Endometrial microvascular endothelial cells (primary cell): ENCODE measurements around the gene ABTB2. TPM values are rescaled to one million over a fixed set of nuclear protein-coding genes. Genes with fewer than 3 reads are reported as not detected.

ENCODE experiments used
- in situ Hi-C: cut with HindIII; loops from 2 replicates; pipeline ENCODE4 v1.10.0; 2017; ENCODE audit warnings: low sequenced_read_pairs, low pct_unique_long_range_greater_than_20kb; ENCODE audit errors: inconsistent ontology term
- total RNA-seq: library from RNA; depleted of rRNA; stranded (reverse); fragments of >200 nt; gene quantifications from one replicate; pipeline ENCODE4 v1.2.3, GENCODE V29; 2015; ENCODE audit errors: inconsistent ontology term

The ABTB2 gene
- total RNA-seq, 1 donor from 2014 or later, result 0.09 TPM

DNA sequence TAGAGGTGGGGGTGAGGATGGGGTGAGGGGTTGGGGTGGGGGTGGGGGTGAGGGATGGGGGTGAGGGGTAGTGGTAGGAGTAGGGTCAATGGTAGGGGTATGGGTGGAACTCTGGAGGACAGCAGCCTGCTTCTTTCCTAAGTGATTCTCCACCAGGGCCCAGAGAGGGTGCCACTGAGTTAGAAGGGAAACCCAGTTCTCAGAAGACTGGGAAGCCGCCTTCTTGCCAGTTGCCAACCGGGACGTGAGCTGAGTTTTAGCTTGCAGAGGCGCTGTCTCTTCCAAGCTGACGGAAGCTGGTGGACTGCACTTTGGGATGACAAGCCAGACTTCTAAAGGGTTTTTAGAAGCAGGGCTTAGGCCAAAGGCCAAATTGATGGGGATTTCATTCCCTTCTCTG, 148.0 kb downstream of the ABTB2 start:
- in situ Hi-C loops, result no loop called here

DNA sequence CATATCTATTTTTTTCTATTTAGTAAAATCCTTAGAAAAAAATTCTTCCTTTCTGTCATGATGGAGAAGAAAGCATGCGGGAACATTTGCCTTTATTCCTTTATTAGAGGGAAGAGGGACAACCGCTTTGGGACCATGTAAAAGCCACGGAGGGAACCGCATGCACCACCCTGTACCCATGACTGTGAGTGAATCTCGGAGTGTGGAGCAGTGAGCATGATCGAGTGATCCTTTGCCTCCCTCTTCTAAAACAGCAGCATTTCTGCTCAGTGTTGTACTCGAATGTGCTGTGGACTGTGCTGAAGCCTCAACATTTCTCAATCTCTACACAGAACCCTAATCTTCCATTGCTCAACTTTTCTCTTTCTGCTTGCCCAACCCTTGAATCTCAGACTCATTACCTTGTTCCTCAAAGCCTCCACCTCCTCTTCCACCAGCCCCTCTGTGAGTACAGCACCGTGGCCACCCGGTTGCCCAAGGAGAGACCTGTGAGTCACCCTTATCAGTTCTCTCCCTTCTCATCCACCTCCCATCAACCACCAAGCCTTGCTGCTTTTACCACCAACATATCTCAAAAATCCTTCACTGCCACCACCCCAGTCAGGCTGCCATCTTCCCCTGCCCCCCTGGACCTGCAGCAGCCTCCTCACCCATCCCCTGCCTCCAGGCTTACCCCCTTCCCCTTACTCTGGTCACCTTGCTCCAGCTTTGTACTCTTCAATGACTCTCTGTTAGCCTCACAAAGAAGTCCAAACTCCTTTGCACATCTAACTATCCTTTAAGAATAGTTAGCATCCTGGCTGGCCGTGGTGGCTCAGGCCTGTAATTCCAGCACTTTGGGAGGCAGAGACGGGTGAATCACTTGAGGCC, 149.3 kb downstream of the ABTB2 start:
- in situ Hi-C loops, result no loop called here

DNA sequence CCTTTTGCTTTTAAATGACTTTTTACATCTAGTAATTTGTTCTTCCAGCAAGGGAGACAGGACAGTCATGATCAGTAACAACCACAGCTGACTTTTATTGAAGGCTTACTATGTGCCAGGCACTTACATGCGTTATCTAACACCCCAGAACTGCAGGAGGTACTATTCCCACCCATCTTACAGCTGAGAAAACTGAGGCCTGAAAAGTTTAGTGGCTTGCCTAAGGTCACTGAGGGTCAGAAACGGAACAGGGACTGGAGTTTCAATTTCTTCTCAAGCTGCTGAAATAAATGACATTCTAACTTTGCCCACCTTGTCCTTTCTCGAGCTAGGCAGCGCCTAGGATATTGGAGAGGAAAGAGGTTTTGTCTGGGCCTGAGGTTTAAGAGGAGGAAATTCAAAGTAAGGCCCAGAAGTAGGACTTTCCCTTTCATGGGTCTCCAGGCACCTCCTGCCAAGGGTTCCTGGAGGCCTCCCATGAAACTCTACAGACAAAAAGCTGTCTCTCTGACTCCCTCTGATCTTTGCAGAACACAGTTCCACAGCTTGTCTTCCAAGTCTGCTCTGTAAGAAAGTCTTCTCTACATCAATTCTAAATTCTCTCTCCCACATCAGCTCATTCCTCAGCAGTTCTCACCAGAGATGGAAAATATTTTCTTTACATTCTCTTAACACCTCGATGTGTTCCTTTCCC, 150.2 kb downstream of the ABTB2 start:
- in situ Hi-C loops, result no loop called here

DNA sequence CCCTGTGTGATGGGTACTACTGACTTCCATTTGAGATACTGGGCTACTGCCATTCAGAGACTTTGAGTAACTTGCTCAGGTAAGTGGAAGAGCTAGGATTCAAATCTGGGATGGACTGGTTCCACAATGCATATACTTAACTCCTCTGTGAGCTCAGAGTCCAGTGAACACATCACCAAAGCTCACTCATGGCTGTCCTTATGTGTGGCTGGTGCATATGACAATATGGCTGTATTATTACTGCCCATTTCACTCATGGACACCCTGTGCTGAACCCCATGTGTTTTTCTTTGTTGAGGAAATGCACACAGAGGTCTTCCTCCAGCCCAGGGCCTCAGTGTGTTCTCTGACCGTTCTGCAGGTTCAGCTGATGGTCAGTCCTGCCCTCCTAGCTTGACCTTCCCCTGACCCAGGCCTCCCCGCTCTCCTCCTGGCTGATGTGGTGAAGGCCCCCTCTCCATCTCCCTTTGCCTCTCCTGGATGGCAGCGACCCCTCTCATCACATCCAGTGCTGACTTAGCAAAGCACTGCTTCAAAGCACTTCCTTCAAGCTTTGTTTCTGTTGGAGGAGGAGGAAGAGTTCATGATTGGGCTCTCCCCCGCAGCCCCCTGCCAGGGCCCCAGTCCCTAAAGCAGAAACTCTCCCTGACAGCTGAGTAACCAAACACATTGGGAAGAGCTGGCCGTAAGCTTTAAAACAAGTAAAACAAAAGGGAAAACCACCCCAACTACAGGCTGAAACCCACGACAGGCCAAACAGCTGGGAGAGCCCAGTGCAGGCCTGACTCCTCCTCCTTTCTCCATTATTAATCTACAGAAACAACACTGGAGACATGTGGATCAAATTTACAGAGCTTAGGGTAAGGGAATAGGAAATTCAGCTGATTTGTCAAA, 151.2 kb downstream of the ABTB2 start:
- in situ Hi-C loops, result no loop called here

DNA sequence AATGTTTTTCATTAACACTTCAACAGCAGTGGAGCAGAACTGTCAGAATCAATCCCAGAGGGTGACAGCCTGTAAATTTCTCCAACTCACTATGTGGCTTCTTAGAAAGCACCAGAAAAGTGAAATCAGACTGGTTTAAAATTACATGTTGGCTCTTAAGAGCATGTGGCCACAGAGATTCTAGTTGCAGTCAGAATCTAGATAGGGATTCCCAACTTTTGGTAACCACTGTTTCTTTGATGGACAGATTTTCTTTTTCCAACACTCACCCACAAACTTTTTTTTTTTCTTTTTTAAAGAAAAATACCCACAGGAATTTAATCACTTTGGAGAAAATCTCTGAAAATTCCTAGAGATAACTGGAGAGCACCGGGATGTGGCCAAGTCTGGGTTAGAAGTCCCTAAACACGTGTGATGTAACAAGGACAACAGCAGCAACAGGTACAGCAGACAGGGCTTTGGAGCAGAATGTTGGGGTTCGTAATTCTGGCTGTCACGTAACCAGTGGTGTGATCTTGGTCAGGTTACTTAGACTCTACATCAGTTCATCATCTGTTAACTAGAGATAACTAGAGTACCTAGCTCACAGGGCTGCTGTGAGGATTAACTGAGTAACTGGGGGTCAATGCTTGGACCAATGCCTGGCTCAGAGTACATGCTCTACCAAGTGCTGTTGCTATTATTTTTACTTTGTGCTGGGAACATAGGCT, 152.3 kb downstream of the ABTB2 start:
- in situ Hi-C loops, result no loop called here

DNA sequence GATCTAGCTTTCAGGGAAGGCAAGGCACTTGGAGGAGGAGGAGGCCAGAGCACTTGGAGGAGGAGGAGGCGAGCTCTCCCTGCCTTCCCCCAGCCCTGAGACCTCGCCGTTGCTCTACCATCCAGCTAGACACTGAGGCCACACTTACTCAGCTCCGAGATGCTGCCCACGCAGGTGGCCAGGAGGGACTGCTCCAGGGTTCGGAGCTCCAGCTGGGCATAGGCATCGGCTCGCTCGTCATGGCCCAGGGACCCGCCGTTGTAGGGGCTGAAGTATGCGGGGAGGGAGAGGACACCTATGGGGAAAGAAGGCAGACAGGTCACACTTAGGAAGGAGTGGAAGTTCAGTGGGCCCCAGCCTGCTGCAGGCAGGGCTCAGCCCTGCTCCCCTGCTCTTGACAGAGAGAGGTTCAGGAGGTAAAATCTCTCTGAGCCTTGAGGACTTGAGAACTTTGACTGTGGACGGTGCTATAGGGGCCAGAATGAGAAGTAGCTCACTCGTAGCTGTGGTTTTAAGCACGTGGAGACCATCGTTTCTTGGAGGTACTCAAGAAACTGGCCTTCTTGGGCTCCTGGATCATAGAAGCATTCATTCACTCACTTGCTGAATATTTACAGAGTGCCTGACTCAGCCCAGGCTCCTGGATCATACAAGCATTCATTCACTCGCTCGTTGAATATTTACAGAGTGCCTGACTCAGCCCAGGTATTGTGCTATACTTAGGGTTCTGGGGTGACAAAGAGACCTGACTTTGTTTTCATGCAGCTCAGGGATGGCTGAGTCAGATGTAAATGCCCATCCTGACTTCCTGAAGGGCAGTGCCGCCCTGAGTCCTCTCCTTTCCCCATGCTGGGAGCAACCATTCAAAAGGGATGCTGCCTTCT, 153.2 kb downstream of the ABTB2 start:
- in situ Hi-C loops, result no loop called here

DNA sequence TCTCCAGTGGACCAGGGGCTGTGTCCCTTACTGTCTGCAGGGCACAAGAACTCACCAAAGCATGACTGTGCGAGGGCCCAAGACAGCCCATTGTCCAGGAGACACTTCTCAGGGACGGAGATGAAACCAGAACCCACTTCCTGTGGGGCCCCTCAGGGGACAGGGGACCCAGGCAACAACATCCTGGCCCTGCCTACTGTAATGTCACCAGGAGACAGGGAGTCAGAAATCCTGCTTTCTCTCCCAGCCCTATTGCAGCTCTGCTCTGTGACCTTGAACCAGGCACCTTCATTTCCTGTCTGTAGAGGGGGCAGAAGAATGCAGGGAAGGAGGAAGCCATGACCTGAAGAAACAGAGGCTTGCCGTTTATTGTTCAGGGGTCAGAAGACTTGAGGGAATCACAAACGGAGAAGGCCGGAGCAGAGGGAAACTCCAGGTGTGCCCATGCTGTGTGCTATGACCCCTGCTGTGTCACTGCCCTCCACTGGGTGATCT, 154.4 kb downstream of the ABTB2 start:
- in situ Hi-C loops, result no loop called here

DNA sequence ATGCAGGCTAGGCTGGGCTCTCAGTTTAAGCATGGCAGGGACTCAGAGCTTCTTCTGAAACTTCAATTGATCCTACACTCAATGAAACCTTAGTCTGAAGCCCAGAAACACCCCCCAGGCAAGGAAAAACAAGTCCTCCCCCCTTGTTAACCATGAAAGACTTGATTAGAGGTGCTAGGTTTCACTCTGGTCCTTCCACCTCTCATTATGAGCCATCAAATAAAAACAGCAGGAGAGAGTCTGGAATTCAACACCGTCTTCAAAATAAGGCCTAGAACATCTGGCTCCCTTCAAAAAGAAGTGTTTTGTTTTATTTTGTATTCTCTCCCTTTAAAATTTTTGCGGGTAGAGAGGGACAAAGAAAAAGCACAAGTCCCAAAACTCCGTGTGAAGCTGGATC, 156.7 kb downstream of the ABTB2 start:
- in situ Hi-C loops, result no loop called here

DNA sequence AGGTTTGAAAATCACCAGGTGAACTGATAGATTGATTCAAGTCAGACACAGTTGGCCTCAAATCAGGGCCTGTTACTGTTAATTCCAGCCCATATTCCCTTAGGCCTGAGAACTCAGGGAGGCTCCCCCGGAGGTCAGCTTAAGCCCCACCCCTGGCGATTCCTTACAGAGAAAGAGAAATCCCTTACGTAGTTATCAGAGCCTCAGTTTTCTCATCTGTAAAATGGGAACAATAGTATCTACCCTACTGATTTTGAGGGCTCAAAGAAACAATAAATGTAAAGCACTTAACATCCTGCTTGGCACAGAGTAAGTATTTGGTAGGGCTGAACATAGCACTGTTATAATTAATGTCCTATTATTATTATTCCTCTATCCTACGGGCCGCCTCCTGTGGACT, 158.3 kb downstream of the ABTB2 start:
- in situ Hi-C loops, result no loop called here

DNA sequence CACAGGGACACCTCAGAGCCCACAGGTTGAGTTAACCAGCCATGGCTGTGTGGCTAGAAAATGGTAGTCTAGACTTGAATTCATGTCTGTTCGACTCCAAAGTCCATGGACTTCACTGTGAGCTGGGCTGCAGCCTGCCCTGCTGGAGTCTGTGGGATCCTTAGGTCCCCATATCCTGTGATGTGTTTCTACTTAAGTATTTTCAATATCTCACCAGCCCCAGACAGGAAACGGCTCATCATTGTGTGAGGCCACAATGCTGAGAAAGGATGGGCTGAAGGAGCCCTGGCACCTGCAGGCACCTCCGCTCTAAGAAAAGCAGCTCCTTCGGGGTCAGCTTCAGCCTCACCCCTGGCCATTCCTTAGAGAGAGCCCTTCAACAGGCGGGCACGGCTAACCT, 159.3 kb downstream of the ABTB2 start:
- in situ Hi-C loops, result no loop called here

DNA sequence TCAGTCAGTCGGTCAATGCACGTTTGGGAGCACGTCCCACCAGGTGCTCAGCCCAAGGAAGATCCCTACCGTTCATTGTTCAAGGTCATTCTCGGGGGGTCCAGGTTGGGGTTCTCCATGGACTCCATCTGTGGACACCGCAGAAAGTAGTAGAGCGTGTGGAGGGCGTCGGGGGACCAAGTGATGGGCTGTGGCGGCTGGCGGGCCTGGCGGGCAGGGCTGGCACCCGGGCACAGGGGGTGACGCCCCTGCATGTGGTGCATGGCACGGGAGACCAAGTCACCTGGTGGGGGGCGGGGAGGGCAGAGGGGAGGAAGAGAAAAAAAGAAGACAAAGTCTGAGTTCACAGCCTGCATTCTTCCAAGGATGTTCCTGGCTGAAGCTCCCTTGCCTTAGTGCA, 160.6 kb downstream of the ABTB2 start:
- in situ Hi-C loops, result no loop called here

DNA sequence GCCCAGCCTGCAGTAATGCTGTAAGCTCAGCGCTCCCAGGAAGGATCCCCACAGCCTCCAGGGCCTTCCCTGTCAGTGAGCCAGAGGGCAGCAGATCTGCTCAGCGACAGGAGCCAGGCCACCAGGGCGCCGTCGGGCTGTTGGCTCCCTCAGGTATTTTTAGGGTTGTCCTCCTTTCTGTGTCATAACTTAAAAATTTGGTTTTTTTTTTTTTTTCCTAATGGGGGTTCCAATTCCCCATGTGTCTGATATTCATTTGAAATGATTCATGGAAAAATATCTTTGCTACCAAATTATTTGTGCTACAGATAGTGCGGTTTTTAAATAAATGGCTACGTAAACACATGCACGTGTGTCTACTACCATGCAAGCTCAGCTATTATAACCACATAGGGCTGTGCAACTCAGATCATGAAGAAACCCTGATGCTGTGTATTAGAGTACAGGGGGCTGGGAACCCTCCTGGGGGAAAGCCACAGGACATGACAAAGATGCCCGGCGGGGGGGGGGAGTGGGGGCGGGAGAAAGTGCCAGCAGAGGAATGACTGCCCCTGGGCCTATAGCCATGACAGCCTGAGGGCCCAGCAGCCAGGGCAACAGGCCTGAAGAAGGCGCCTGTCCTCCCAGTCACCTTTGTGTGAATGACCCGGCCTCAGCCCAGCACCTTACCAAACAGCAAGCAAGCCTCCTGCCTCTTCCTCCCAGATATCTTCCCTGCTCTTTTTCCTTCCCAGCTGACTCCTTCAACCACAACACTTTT, 163.1 kb downstream of the ABTB2 start:
- in situ Hi-C loops, result no loop called here

DNA sequence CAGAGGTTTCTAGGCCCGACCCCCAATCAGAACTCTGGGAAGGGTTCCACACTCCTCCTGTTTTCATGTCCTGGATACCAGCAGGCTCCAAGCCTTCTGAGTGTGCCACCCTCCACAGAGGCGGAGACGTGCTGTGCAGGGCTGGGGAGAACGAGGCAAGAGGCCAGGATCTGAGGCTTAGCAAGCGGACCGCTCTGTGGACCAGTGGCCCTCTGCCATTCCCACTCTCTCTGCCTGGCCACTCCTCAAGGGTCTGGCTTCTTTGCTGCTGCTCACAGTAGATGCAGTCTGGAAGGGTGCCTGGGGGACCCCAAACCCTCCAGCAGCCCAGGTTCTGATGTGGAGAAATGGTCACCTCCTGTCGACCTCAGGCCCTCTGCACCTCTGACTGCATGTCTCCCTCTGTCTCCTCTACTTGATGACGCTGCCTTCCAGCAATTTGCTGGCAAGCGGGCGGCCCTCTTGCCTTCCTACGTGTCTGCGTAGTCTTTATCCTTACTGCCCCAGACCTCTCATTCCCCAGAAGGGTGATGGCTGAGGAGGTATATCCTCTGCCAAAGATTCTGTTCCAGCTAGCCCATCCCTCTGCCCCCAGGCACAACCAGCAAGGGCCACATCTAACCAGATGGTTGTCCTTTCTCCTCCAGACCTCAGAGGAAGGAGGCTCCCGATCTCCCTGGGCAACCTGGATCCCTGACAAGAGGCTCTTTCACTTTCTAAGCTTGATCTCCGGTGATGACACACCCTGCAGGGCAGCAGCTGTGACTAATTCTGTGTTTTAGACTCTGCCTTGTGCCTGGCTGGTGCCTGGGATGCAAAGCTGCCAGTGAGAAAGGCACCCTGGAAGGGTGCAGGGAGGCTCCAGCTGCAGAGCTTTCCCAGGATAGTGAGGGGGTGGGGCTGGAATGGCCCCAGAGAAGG, 165.1 kb downstream of the ABTB2 start:
- in situ Hi-C loops, result no loop called here

DNA sequence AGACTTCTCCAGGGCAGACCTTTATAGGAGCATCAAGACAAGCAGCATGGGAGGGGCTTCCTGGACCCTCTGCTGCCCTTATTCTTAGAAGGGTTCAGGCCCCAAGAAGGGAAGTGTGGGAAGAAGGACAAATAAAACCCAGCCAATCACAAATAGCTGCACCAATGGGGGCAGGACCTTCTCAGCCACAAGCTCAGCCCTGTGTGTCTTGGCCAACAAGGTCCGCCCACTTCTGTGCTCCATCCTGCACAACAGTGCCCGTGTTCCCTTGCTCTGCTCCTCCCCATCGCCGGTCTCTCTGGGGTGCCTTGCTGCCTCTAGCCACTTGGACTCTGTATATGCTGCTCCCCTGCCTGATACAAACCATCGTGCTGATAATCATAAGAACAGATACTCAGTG, 166.2 kb downstream of the ABTB2 start:
- in situ Hi-C loops, result no loop called here

DNA sequence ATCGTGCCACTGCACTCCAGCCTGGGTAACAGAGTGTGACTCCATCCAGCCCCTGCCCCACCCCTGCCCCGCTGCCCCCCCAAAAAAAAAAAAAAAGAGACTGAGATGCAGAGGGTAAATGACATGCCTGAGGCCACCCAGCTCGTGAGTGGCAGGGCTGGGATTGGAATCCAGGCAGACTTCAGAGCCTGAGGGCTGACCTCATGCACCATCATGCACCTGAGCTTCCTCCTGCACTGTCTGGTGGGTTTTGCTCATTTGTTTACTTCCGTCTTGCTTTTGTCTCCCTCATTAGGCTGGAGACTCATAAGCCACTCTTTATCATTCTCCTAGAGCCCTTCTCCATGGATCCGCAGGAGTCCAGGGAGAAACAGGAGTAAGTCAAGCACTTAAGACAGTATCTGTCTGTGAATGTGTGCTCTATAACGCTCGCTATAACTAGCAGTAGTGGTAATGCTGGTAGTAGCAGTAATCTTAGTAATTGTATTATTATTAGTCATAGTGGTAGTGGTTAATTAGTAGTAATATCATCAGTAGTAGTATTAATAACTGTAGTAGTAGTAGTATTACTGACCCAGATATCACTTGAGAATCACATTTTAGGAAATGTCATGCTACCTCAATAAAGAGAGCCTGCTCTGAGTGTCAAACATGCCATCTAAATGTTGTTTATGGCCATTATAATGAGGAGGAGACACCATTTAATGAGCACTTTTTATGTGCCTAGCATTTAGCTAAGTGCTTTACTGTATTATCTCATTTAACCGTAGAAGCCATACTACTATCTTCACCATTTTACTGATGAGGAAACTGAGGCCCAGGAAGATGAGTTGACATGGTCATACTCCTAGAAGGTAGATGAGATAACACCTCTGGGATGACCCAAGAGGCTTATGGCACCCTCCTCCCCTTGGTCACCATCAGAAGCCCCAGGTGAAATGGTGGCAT, 167.3 kb downstream of the ABTB2 start:
- in situ Hi-C loops, result no loop called here
